PC-9 (cell line): ENCODE results near the gene MAPK8IP3. TPM values are rescaled to one million over a fixed set of nuclear protein-coding genes. Genes with fewer than 3 reads are reported as not detected.

ENCODE experiments used
- BruUV-seq: library from RNA; stranded (reverse); fragments of 400-500 nt; replicated peaks from 2 replicates; lab custom pipeline; 2021; lab: Mats Ljungman, UMichigan
- CTCF ChIA-PET: fragments of 300-600 bp; sonication (Branson Sonifier 250); formaldehyde crosslinking; loops from one replicate; lab custom pipeline; 2022; ENCODE audit warnings: antibody characterized with exemption; lab: Charles Lee
- POLR2A ChIA-PET: fragments of 300-600 bp; sonication (Branson Sonifier 250); formaldehyde crosslinking; loops from one replicate; lab custom pipeline; 2022; ENCODE audit warnings: antibody characterized with exemption; ENCODE audit not compliant: unreplicated experiment; lab: Charles Lee
- DNase-seq, 2 experiments: peaks; one replicate each; pipeline versions ENCODE4 v3.0.0 to v3.0.0-alpha.2; 2015 to 2022; ENCODE audit warnings: mixed read lengths in 1 of 2
- H2AFZ ChIP-seq: fragments of 200-600 bp; sonication (generic); 2 replicates; pipeline ENCODE4 v1.8.1; 2017; ENCODE audit warnings: antibody characterized with exemption
- H3F3A ChIP-seq: fragments of 200-600 bp; sonication (generic); 2 replicates; pipeline ENCODE4 v1.8.1; 2017; ENCODE audit warnings: antibody characterized with exemption, mild to moderate bottlenecking, low read depth; ENCODE audit not compliant: insufficient read depth
- H3K27ac ChIP-seq: fragments of 200-600 bp; sonication (generic); 2 replicates; pipeline ENCODE4 v1.6.1; 2016; ENCODE audit warnings: mixed run types
- H3K27me3 ChIP-seq: fragments of 200-600 bp; sonication (generic); 2 replicates; pipeline ENCODE4 v1.6.1; 2016; ENCODE audit warnings: low read depth, mixed run types; ENCODE audit not compliant: insufficient read depth
- H3K36me3 ChIP-seq: fragments of 200-600 bp; sonication (generic); 2 replicates; pipeline ENCODE4 v1.6.1; 2016; ENCODE audit warnings: low read depth, mixed run types
- H3K4me1 ChIP-seq: fragments of 200-600 bp; sonication (generic); replicated peaks from 2 replicates; pipeline ENCODE4 v1.6.1; 2016; ENCODE audit warnings: mixed run types; ENCODE audit not compliant: insufficient read depth
- H3K4me2 ChIP-seq: fragments of 200-600 bp; sonication (generic); 2 replicates; pipeline ENCODE4 v1.6.1; 2017; ENCODE audit warnings: mixed run types
- H3K4me3 ChIP-seq: fragments of 200-600 bp; sonication (generic); 2 replicates; pipeline ENCODE4 v1.6.1; 2016; ENCODE audit warnings: mixed run types
- H3K79me2 ChIP-seq: fragments of 200-600 bp; sonication (generic); 2 replicates; pipeline ENCODE4 v1.6.1; 2017; ENCODE audit warnings: low read depth, mixed run types
- H3K9me2 ChIP-seq: fragments of 200-600 bp; sonication (generic); 2 replicates; pipeline ENCODE4 v1.8.1; 2017; ENCODE audit warnings: mild to moderate bottlenecking; ENCODE audit not compliant: insufficient read depth
- H3K9me3 ChIP-seq: fragments of 200-600 bp; sonication (generic); 2 replicates; pipeline ENCODE4 v1.8.1; 2016; ENCODE audit warnings: low read depth; ENCODE audit not compliant: insufficient read depth
- H4K20me1 ChIP-seq: fragments of 200-600 bp; sonication (generic); 2 replicates; pipeline ENCODE4 v1.8.1; 2017; ENCODE audit not compliant: insufficient read depth
- EZH2 ChIP-seq: fragments of 200-600 bp; sonication (generic); IDR thresholded peaks from 2 replicates; pipeline ENCODE4 v1.8.0; 2017; ENCODE audit warnings: antibody characterized with exemption, low read depth
- intact Hi-C: fragments of 100-400 bp; cut with micrococcal nuclease; formaldehyde crosslinking; loops from one replicate; pipeline ENCODE4 v1.10.0; 2022; ENCODE audit not compliant: unreplicated experiment
- total RNA-seq: library from RNA; stranded (reverse); gene quantifications from 2 replicates; pipeline ENCODE4 v1.2.3, GENCODE V29; 2021
- TF ChIP-seq, protein P1 (sequence below): fragments of 200-600 bp; sonication (generic); conservative IDR thresholded peaks from 2 replicates; pipeline ENCODE4 v1.6.1; 2017; ENCODE audit warnings: mixed run types, antibody characterized with exemption, mild to moderate bottlenecking, moderate library complexity

The MAPK8IP3 gene
- total RNA-seq, 1 experiment from 2014 or later: 125 TPM

DNA sequence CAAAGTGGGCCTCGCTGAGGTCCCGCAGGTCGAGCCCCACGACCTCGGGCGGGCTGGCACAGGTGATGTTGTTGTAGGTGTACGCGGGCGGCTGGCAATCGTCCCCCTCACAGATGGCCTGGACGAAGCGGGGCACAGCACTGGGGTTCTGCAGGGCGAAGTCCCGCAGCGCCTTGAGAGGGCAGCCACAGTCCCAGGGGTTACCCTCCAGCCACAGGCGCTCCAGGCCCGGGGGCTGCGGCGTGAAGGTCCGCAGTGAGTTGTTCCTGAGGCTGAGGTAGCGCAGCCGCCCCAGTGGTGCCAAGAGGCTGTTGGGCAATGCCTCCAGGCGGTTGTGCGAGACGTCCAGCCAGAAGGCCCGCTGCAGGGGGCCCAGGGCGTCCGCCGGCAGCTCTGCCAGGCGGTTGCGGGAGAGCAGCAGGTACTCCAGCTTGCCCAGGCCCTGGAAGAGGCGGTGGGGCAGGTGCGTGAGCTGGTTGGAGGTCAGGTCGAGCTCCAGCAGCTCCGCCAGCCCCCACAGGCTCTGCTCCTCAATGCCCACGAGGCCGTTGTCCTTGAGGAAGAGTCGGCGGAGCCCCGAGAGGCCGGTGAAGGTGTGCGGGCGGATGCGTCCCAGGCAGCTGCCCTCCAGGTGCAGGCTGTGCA, 84.7 kb downstream of the MAPK8IP3 start:
- Histone ChIP-seq H3K9me2 (no peaks in the 10 kb centered on the region), H2AFZ (no peak overlapping the region), H3K9me3 (no peaks in the 10 kb centered on the region), H3K4me3 (no peak overlapping the region), H3K27me3 (no peaks in the 10 kb centered on the region), H3K4me2 (no peak overlapping the region), H3K79me2 (peaks cover 7% of the 10 kb centered on the region; the same call in 1 of the 2 replicates), H3K4me1 (no peaks in the 10 kb centered on the region), H3K36me3 (no peaks in the 10 kb centered on the region), H3K27ac (no peak overlapping the region), H4K20me1 (peaks cover 5% of the 10 kb centered on the region; the same call in 1 of the 2 replicates), H3F3A (no peaks in the 10 kb centered on the region)
- ChIA-PET POLR2A (no interaction called here), CTCF (no interaction called here)
- TF ChIP-seq, protein P1, sequence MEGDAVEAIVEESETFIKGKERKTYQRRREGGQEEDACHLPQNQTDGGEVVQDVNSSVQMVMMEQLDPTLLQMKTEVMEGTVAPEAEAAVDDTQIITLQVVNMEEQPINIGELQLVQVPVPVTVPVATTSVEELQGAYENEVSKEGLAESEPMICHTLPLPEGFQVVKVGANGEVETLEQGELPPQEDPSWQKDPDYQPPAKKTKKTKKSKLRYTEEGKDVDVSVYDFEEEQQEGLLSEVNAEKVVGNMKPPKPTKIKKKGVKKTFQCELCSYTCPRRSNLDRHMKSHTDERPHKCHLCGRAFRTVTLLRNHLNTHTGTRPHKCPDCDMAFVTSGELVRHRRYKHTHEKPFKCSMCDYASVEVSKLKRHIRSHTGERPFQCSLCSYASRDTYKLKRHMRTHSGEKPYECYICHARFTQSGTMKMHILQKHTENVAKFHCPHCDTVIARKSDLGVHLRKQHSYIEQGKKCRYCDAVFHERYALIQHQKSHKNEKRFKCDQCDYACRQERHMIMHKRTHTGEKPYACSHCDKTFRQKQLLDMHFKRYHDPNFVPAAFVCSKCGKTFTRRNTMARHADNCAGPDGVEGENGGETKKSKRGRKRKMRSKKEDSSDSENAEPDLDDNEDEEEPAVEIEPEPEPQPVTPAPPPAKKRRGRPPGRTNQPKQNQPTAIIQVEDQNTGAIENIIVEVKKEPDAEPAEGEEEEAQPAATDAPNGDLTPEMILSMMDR: no peak
- no peak for TF ChIP-seq EZH2
- BruUV-seq: no TSS peak
- intact Hi-C loops: no loop called here
- no peak for DNase-seq

DNA sequence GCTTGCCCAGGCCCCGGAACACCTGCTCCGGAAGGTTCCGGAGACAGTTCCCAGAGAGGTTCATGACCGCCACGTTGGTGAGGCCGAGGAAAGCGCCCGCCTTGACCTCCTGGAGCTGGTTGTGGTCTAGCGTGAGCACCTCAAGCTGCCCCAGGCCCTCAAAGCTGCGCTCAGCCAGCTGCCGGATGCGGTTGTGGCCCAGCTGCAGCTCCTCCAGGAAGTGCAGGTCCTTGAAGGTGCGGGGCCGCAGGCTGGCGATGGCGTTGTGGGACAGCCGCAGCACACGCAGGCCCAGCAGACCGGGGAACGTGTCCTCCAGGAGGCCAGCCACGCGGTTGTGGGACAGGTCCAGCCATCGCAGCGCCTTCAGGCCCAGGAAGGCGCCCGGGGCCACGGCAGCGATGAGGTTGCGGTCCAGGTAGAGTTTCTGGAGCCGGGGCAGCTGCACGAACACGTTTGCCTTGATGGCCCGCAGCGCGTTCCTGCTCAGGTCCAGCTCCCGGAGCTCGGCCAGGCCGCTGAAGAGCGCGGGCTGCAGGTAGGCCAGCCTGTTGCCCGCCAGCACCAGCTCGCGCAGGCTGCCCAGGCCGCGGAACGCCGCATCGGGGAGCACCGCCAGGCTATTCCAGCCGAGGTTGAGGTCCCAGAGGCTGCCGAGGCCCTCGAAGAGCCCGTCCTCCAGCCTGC, 85.4 kb downstream of the MAPK8IP3 start:
- CTCF ChIA-PET: no interaction called here

More for the DNA sequence above, 85.4 kb downstream of the MAPK8IP3 start:
- TF ChIP-seq, protein P1: no peak
- TF ChIP-seq EZH2: no peak
- H3F3A ChIP-seq: no peaks in the 10 kb centered on the region
- H3K4me2 ChIP-seq: no peak overlapping the region
- no peaks in the 10 kb centered on the region for H3K9me3 ChIP-seq
- no peaks in the 10 kb centered on the region for H3K9me2 ChIP-seq
- no peaks in the 10 kb centered on the region for H4K20me1 ChIP-seq
- no peak for DNase-seq
- POLR2A ChIA-PET: interaction anchor here (0.7 kb wide), 1 partner anchor 85 kb away, joined by 17 read pairs; no protein-coding TSS in a partner anchor
- no peaks in the 10 kb centered on the region for H3K27me3 ChIP-seq
- no peaks in the 10 kb centered on the region for H3K36me3 ChIP-seq
- BruUV-seq: no TSS peak
- no peaks in the 10 kb centered on the region for H3K4me1 ChIP-seq
- intact Hi-C loops: no loop called here
- H3K4me3 ChIP-seq: no peak overlapping the region
- peaks cover 2% of the 10 kb centered on the region; the same call in 1 of the 2 replicates for H3K79me2 ChIP-seq
- no peak overlapping the region for H3K27ac ChIP-seq
- H2AFZ ChIP-seq: no peak overlapping the region
